ENCODE data around the gene RAPGEF1. TPM values are rescaled to one million over a fixed set of nuclear protein-coding genes. Genes with fewer than 3 reads are reported as not detected.

Gene RAPGEF1
- total and polyA plus RNA-seq, 2 of the 13 experiments (the other 11 are each of a cell fraction or from before 2014, with no cell fraction given), result 21.2 to 38.9 TPM

DNA sequence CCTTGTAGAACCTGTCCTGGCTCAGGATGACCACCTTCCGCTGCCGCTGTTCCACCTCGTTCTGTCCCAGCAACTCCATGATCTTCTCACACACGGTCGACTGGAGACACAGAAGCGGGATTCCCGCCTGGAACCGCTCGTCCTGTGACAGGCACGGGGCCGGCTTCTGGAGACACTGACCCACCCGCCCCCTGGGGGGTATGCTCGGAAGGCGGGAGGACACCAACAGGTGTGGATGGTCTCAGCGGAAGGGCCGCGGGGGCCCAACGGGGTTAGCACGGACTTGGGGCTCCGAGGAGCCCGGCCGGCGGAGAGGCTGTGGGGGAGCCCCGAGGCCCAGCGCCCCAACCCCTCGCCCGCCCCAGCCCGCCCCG is 209.3 kb downstream of the RAPGEF1 start (continued):
- TF ChIP-seq, protein P1, sequence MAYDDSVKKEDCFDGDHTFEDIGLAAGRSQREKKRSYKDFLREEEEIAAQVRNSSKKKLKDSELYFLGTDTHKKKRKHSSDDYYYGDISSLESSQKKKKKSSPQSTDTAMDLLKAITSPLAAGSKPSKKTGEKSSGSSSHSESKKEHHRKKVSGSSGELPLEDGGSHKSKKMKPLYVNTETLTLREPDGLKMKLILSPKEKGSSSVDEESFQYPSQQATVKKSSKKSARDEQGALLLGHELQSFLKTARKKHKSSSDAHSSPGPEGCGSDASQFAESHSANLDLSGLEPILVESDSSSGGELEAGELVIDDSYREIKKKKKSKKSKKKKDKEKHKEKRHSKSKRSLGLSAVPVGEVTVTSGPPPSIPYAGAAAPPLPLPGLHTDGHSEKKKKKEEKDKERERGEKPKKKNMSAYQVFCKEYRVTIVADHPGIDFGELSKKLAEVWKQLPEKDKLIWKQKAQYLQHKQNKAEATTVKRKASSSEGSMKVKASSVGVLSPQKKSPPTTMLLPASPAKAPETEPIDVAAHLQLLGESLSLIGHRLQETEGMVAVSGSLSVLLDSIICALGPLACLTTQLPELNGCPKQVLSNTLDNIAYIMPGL (CRISPR knock-in tag; IDR thresholded peaks at IDR 0.05; ENCODE audit: borderline replicate concordance in 1 of 2, low read depth in 1 of 2), result 0 out of 4 replicates have a peak, but pooled peaks have one; percentile 17 to 40
- TF ChIP-seq, protein P2, sequence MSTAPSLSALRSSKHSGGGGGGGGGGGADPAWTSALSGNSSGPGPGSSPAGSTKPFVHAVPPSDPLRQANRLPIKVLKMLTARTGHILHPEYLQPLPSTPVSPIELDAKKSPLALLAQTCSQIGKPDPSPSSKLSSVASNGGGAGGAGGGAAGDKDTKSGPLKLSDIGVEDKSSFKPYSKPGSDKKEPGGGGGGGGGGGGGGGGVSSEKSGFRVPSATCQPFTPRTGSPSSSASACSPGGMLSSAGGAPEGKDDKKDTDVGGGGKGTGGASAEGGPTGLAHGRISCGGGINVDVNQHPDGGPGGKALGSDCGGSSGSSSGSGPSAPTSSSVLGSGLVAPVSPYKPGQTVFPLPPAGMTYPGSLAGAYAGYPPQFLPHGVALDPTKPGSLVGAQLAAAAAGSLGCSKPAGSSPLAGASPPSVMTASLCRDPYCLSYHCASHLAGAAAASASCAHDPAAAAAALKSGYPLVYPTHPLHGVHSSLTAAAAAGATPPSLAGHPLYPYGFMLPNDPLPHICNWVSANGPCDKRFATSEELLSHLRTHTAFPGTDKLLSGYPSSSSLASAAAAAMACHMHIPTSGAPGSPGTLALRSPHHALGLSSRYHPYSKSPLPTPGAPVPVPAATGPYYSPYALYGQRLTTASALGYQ (CRISPR knock-in tag; IDR thresholded peaks at IDR 0.05), result 0 out of 2 replicates have a peak, but pooled peaks have one; percentile 11
- TF ChIP-seq YEATS4 (CRISPR knock-in tag; IDR thresholded peaks at IDR 0.05; ENCODE audit: borderline replicate concordance), result 0 out of 2 replicates have a peak, but pooled peaks have one; percentile 17
- 0 out of 2 replicates have a peak, but pooled peaks have one; percentile 55 for TF ChIP-seq KLF15 (CRISPR knock-in tag; IDR thresholded peaks at IDR 0.05; ENCODE audit: borderline replicate concordance)
- TF ChIP-seq, protein P3, sequence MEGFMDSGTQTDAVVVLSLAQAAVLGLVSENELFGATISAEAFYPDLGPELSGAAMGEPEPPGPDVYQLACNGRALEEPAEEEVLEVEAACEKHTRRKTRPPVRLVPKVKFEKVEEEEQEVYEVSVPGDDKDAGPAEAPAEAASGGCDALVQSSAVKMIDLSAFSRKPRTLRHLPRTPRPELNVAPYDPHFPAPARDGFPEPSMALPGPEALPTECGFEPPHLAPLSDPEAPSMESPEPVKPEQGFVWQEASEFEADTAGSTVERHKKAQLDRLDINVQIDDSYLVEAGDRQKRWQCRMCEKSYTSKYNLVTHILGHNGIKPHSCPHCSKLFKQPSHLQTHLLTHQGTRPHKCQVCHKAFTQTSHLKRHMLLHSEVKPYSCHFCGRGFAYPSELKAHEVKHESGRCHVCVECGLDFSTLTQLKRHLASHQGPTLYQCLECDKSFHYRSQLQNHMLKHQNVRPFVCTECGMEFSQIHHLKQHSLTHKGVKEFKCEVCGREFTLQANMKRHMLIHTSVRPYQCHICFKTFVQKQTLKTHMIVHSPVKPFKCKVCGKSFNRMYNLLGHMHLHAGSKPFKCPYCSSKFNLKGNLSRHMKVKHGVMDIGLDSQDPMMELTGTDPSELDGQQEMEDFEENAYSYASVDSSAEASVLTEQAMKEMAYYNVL (CRISPR knock-in tag; IDR thresholded peaks at IDR 0.05; ENCODE audit: borderline replicate concordance), result 0 out of 2 replicates have a peak, but pooled peaks have one; percentile 32
- TF ChIP-seq ELF4 (CRISPR knock-in tag; IDR thresholded peaks at IDR 0.05; ENCODE audit: borderline replicate concordance), result no peak
- TF ChIP-seq ZMAT3 (CRISPR knock-in tag; conservative IDR thresholded peaks at IDR 0.05), result peak; percentile 35
- no peak for TF ChIP-seq REXO4 (CRISPR knock-in tag; IDR thresholded peaks at IDR 0.05; ENCODE audit: borderline replicate concordance)
- 0 out of 2 replicates have a peak, but pooled peaks have one; percentile 1 for TF ChIP-seq MZF1 (CRISPR knock-in tag; IDR thresholded peaks at IDR 0.05; ENCODE audit: borderline replicate concordance)
- TF ChIP-seq ZZZ3 (CRISPR knock-in tag; IDR thresholded peaks at IDR 0.05; ENCODE audit: borderline replicate concordance), result 0 out of 2 replicates have a peak, but pooled peaks have one; percentile 26
- TF ChIP-seq, protein P4, sequence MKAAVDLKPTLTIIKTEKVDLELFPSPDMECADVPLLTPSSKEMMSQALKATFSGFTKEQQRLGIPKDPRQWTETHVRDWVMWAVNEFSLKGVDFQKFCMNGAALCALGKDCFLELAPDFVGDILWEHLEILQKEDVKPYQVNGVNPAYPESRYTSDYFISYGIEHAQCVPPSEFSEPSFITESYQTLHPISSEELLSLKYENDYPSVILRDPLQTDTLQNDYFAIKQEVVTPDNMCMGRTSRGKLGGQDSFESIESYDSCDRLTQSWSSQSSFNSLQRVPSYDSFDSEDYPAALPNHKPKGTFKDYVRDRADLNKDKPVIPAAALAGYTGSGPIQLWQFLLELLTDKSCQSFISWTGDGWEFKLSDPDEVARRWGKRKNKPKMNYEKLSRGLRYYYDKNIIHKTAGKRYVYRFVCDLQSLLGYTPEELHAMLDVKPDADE (CRISPR knock-in tag; IDR thresholded peaks at IDR 0.05), result 0 out of 2 replicates have a peak, but pooled peaks have one; percentile 26
- TF ChIP-seq, protein P5, sequence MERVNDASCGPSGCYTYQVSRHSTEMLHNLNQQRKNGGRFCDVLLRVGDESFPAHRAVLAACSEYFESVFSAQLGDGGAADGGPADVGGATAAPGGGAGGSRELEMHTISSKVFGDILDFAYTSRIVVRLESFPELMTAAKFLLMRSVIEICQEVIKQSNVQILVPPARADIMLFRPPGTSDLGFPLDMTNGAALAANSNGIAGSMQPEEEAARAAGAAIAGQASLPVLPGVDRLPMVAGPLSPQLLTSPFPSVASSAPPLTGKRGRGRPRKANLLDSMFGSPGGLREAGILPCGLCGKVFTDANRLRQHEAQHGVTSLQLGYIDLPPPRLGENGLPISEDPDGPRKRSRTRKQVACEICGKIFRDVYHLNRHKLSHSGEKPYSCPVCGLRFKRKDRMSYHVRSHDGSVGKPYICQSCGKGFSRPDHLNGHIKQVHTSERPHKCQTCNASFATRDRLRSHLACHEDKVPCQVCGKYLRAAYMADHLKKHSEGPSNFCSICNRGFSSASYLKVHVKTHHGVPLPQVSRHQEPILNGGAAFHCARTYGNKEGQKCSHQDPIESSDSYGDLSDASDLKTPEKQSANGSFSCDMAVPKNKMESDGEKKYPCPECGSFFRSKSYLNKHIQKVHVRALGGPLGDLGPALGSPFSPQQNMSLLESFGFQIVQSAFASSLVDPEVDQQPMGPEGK (CRISPR knock-in tag; IDR thresholded peaks at IDR 0.05), result 0 out of 2 replicates have a peak, but pooled peaks have one; percentile 1
- TF ChIP-seq, protein P6, sequence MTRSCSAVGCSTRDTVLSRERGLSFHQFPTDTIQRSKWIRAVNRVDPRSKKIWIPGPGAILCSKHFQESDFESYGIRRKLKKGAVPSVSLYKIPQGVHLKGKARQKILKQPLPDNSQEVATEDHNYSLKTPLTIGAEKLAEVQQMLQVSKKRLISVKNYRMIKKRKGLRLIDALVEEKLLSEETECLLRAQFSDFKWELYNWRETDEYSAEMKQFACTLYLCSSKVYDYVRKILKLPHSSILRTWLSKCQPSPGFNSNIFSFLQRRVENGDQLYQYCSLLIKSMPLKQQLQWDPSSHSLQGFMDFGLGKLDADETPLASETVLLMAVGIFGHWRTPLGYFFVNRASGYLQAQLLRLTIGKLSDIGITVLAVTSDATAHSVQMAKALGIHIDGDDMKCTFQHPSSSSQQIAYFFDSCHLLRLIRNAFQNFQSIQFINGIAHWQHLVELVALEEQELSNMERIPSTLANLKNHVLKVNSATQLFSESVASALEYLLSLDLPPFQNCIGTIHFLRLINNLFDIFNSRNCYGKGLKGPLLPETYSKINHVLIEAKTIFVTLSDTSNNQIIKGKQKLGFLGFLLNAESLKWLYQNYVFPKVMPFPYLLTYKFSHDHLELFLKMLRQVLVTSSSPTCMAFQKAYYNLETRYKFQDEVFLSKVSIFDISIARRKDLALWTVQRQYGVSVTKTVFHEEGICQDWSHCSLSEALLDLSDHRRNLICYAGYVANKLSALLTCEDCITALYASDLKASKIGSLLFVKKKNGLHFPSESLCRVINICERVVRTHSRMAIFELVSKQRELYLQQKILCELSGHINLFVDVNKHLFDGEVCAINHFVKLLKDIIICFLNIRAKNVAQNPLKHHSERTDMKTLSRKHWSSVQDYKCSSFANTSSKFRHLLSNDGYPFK (CRISPR knock-in tag; IDR thresholded peaks at IDR 0.05; ENCODE audit: borderline replicate concordance), result 0 out of 2 replicates have a peak, but pooled peaks have one; percentile 10
